ENCODE results near the gene LILRB2. TPM values are rescaled to one million over a fixed set of nuclear protein-coding genes. Genes with fewer than 3 reads are reported as not detected.
A peak's percentile ranks its signal among the peaks of the same experiment; 100 is the strongest.

LILRB2 gene
- total and polyA plus RNA-seq, 9 of the 15 experiments (the other 6 are each of a cell fraction or from before 2014, with no cell fraction given) = not detected

- peak; percentile 58 for TF ChIP-seq USF1 (CRISPR knock-in tag; IDR thresholded peaks at IDR 0.05)
- TF ChIP-seq POLR2B (IDR thresholded peaks at IDR 0.05; ENCODE audit: low read depth, partially characterized antibody) = no peak
- TF ChIP-seq ZBTB8A (IDR thresholded peaks at IDR 0.05; ENCODE audit: partially characterized antibody) = no peak
- no peak for TF ChIP-seq ATF1 (CRISPR knock-in tag; IDR thresholded peaks at IDR 0.05)
- peak; percentile 44; the same call in 1 of the 2 replicates for TF ChIP-seq ATF1 (tag; IDR thresholded peaks at IDR 0.05)
- TF ChIP-seq SNRNP70 (optimal IDR thresholded peaks at IDR 0.05; ENCODE audit: low read depth, low read length) = no peak
- TF ChIP-seq NKRF (IDR thresholded peaks at IDR 0.05; ENCODE audit: borderline replicate concordance) = no peak
- peak; percentile 98 to 99 (median 99) for TF ChIP-seq CTCF (IDR thresholded peaks at IDR 0.05 in 2 of 3, conservative IDR thresholded peaks at IDR 0.05 in 1 of 3; ENCODE audit: insufficient read depth in 2 of 3, low read depth in 1 of 3, low read length in 3 of 3)
- no peak for TF ChIP-seq THRB (CRISPR knock-in tag; conservative IDR thresholded peaks at IDR 0.05)
- peak; percentile 46; the same call in 1 of the 2 replicates for TF ChIP-seq VEZF1 (CRISPR knock-in tag; IDR thresholded peaks at IDR 0.05)
- no peak for TF ChIP-seq SAP30 (IDR thresholded peaks at IDR 0.05; ENCODE audit: borderline replicate concordance, insufficient read depth, low read depth, low read length, poor library complexity, severe bottlenecking)
- no peak for TF ChIP-seq NFRKB (IDR thresholded peaks at IDR 0.05; ENCODE audit: low read depth)
- TF ChIP-seq DLX4 (CRISPR knock-in tag; IDR thresholded peaks at IDR 0.05) = no peak
- no peak for TF ChIP-seq MAFF (IDR thresholded peaks at IDR 0.05; ENCODE audit: low read length)
- TF ChIP-seq DEAF1 (CRISPR knock-in tag; IDR thresholded peaks at IDR 0.05) = peak; percentile 95
- no peak for TF ChIP-seq SIRT6 (IDR thresholded peaks at IDR 0.05; ENCODE audit: low read depth, low read length)
Measured at GRCh38 chr19:54231077-54231931, 49.6 kb downstream of the LILRB2 start (continued).
